Neutrophil (primary cell): ENCODE data around the gene RNF4.

Experiments
- H3K27ac ChIP-seq: fragments of 200-600 bp; sonication (generic); 2 replicates; pipeline ENCODE4 v1.5.1; 2016; ENCODE audit warnings: mild to moderate bottlenecking, moderate library complexity
- H3K27me3 ChIP-seq: fragments of 200-600 bp; sonication (generic); 2 replicates; pipeline ENCODE4 v1.6.0; 2016; ENCODE audit warnings: mild to moderate bottlenecking
- H3K36me3 ChIP-seq: fragments of 200-600 bp; sonication (generic); 2 replicates; pipeline ENCODE4 v1.5.1; 2017
- H3K4me1 ChIP-seq, 2 experiments: fragments of 200-600 bp in 1 of 2; sonication (generic) in 1 of 2; 1 replicate in 1 of 2; 2 replicates in 1 of 2; pipeline versions ENCODE4 v1.5.1 to v1.6.1; 2013 to 2016; ENCODE audit warnings: low read depth in 1 of 2, low read length in 1 of 2, mild to moderate bottlenecking in 1 of 2, moderate library complexity in 1 of 2; ENCODE audit not compliant: control insufficient read depth in 1 of 2, insufficient read depth in 1 of 2
- H3K4me3 ChIP-seq, 2 experiments: fragments of 200-600 bp in 1 of 2; sonication (generic) in 1 of 2; 1 replicate in 1 of 2; 2 replicates in 1 of 2; pipeline ENCODE4 v1.5.1; 2013 to 2016; ENCODE audit warnings: low read depth in 1 of 2, low read length in 1 of 2, mild to moderate bottlenecking in 1 of 2, moderate library complexity in 1 of 2
- H3K9me3 ChIP-seq: fragments of 200-600 bp; sonication (generic); 2 replicates; pipeline ENCODE4 v1.5.1; 2016
- TF ChIP-seq, protein P1 (sequence below): fragments of 200-600 bp; sonication (generic); IDR thresholded peaks from 2 replicates; pipeline ENCODE4 v1.5.1; 2016; ENCODE audit warnings: antibody characterized with exemption

Gene RNF4

DNA sequence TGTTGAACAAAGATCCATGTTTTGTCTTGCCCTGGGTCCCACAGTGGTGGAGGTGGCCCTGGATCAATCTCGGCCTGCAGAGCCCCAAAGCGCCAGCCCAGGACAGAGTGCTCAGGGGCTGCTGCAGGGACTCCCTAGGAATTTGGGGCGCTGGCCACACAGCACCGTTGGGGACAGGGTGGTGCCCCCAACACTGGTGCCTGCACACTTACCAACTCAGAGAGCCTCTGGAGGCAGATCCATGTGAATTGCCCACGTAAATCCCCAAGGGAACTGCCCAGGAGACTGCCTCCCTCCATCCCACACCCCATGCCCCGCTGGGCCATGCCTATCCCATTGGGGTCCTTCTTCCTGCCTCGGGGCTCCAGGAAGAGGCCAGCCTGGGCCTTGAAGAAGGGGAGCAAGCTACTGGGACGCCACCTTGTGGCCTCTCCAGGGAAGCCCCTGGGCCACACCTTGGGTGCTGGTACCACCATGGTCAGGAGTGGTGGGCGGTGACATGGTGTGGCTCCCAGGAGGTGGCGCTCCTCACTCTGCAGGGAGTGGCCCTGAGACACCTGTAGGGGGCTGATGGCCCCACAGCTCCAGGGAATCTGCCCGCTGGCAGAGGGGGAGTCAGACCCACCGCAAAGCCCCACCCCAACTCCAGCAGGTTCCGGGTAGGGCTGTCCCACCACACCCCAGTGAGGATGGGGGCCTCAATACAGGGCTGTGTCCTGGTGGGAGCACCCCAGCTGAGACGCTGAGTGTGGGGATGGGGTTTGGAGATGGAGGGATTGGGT, 27.3 kb upstream of the RNF4 start:
- Histone ChIP-seq H3K27ac (no peak overlapping the region), H3K27me3 (no peaks in the 10 kb centered on the region), H3K9me3 (no peaks in the 10 kb centered on the region), H3K4me3 (no peak overlapping the region), H3K4me1 (no peaks in the 10 kb centered on the region), H3K36me3 (no peaks in the 10 kb centered on the region)
- TF ChIP-seq, protein P1, sequence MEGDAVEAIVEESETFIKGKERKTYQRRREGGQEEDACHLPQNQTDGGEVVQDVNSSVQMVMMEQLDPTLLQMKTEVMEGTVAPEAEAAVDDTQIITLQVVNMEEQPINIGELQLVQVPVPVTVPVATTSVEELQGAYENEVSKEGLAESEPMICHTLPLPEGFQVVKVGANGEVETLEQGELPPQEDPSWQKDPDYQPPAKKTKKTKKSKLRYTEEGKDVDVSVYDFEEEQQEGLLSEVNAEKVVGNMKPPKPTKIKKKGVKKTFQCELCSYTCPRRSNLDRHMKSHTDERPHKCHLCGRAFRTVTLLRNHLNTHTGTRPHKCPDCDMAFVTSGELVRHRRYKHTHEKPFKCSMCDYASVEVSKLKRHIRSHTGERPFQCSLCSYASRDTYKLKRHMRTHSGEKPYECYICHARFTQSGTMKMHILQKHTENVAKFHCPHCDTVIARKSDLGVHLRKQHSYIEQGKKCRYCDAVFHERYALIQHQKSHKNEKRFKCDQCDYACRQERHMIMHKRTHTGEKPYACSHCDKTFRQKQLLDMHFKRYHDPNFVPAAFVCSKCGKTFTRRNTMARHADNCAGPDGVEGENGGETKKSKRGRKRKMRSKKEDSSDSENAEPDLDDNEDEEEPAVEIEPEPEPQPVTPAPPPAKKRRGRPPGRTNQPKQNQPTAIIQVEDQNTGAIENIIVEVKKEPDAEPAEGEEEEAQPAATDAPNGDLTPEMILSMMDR = peak; percentile 41

DNA sequence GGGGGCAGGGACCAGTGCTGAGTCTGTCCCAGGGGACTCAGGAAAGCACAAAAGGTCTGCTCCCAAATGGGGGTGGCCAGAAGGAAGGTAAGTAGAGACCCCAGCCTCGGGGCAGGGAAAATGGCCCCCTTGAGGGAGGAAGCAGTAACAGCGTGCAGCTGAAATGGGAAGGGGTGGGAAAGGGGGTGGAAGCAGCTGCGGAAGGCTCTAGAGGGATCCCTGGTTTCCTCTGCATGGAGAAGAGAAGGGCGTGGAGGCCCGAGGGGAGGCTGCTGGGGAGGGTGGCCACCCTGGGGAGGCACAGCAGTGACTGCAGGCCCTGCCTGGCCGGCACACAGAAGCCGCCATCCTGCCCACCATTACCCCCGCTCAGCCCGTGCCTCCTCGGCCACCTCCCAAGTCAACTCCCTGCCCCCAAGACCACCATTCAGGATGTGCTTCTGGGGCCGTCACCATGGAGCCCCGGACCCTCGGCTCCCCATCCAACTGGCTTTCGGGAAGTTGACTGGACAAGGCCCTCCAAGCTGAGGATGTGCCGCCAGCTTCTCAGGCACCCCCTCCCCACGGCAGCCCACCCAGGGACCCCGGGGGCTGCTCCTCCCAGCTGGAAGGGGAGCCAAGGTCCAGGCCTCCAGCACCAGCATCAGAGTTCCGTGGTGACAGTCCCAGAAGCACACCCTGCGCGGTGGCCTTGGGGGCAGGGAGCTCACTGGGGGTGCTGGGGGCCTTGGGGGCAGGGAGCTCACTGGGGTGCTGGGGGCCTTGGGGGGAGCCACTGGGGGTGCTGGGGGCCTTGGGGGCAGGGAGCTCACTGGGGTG, 26.5 kb upstream of the RNF4 start:
- no peaks in the 10 kb centered on the region for H3K9me3 ChIP-seq
- H3K4me3 ChIP-seq = no peak overlapping the region
- no peaks in the 10 kb centered on the region for H3K27me3 ChIP-seq
- no peak overlapping the region for H3K27ac ChIP-seq
- no peaks in the 10 kb centered on the region for H3K4me1 ChIP-seq
- H3K36me3 ChIP-seq = no peaks in the 10 kb centered on the region
- TF ChIP-seq, protein P1 = no peak

DNA sequence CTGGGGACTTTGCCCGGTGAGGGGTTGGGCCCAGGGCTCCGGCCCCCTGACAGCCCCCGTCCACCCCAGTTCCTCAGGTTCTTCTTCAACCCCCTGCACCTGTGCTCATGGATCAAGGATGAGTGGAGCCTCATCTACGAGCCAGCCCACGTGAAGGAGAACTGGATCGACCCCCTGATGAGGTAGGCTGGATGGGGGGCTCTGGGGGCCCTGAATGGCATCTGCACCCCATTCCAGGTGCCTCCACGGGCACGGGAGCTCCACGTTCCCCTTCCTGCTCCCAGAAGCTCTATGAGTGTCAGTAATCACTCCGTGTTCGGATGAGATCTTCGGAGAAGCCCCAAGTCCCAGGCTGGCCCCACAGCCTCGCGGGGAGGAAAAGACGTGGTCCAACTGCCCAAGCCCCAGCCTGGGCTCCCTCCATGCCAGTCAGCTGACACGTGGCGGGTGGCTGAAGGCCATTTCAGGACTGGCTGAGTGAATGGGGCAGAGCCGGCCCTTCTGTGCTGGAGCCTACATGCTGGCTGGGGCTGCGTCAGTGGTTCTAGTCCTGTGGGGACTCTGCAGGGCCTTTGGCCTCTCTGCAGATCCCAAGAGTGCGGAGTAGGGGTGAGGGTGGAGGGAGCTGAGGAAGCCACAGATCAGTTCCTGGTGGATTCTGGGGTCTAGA, 25.7 kb upstream of the RNF4 start:
- H3K27me3 ChIP-seq = no peaks in the 10 kb centered on the region
- H3K27ac ChIP-seq = no peak overlapping the region
- no peak overlapping the region for H3K4me3 ChIP-seq
- no peaks in the 10 kb centered on the region for H3K4me1 ChIP-seq
- TF ChIP-seq, protein P1 = no peak
- H3K9me3 ChIP-seq = no peaks in the 10 kb centered on the region
- no peaks in the 10 kb centered on the region for H3K36me3 ChIP-seq

DNA sequence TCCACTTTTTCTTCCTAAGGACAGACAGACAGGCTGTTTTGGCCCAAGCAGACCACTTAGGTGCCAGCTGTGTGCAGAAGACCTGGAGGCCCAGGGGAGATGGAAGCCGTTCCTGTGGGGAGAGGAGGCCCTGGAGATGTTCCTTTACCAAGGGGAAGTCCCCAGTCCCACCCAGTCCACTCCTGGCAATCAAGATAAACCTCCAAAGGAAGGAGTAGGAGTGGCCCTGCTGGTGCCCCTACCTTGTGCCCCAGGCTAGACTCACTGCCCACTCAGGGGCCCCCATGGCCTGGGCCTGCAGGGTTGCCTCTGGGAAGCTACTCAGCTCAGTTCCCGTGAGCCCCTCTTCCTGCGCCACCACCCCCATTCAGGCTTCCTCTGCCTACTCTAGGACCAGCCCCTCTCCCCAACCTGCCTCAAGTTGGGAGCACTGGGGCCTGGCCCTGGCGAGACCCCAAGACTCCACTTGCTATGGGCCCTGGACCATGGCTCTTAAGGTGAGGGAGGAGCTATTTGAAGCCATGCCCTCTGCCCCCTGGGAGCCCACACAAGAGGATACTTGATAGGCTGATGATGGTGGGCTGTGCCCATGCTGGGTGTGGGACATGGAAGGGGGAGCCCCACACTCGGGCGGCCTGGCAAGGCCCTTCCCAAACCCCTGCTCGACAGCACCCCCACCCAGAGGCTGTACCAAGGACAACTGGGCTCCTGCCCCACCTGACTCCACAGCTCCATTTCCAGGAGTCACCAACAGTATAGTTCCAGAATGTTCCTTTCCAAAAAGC, 24.8 kb upstream of the RNF4 start:
- TF ChIP-seq, protein P1 = no peak

DNA sequence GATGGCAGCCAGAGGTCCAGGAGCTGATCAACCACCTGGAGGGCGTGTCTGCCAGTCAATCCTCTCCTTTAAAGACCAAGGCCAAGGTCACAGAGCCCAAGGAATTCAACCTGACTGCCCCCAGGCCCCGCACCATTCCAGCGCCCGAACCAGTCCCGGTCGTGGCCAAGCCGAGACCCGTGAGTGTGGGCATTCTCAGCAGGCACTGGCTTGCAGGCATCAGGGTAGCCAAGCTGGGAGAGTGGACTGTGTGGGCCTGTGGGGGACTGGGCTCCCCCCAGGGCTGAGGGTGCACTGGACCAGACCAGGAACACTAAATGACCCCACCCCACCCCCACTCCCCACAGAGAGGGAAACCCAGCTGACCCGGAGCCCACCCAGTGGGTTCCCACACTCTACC, 23.8 kb upstream of the RNF4 start:
- Histone ChIP-seq H3K9me3 (no peaks in the 10 kb centered on the region), H3K4me3 (no peak overlapping the region)

More for the DNA sequence above, 24.8 kb upstream of the RNF4 start:
- Histone ChIP-seq H3K4me1 (no peaks in the 10 kb centered on the region), H3K36me3 (no peaks in the 10 kb centered on the region), H3K27ac (no peak overlapping the region), H3K27me3 (no peaks in the 10 kb centered on the region), H3K9me3 (no peaks in the 10 kb centered on the region), H3K4me3 (no peak overlapping the region)

More for the DNA sequence above, 23.8 kb upstream of the RNF4 start:
- Histone ChIP-seq H3K4me1 (no peaks in the 10 kb centered on the region), H3K36me3 (no peaks in the 10 kb centered on the region), H3K27ac (no peak overlapping the region), H3K27me3 (no peaks in the 10 kb centered on the region)
- TF ChIP-seq, protein P1 = no peak
